Stomach (tissue), 4 donors: ENCODE data around the gene MARS2.

Source experiments
- EP300 ChIP-seq: sonication (generic); formaldehyde crosslinking; IDR thresholded peaks from one replicate; pipeline ENCODE4 v1.6.1; 2017; ENCODE audit warnings: antibody characterized with exemption
- POLR2A ChIP-seq, 4 donors: fragments of 450-650 bp; IDR thresholded peaks; one replicate each; pipeline ENCODE4 v1.6.1; 2016; ENCODE audit warnings: antibody characterized with exemption in 4 of 4, control low read depth in 2 of 4, mild to moderate bottlenecking in 1 of 4, moderate library complexity in 1 of 4
- POLR2AphosphoS5 ChIP-seq, 3 donors: sonication (generic); formaldehyde crosslinking; IDR thresholded peaks; one replicate each; pipeline ENCODE4 v1.6.1; 2016; ENCODE audit warnings: antibody characterized with exemption in 3 of 3
- TF ChIP-seq, protein P1 (sequence below), 7 experiments: fragments of 450-650 bp in 4 of 7; fragments of 200-600 bp in 3 of 7; sonication (generic) in 3 of 7; IDR thresholded peaks; one replicate each; pipeline ENCODE4 v1.5.1; 2016 to 2019; ENCODE audit warnings: antibody characterized with exemption in 7 of 7, control low read depth in 2 of 7, mild to moderate bottlenecking in 1 of 7

- TF ChIP-seq POLR2A (IDR thresholded peaks at IDR 0.05) (no peak), POLR2AphosphoS5 (IDR thresholded peaks at IDR 0.05) (no peak), EP300 (no peak)
- TF ChIP-seq, protein P1, sequence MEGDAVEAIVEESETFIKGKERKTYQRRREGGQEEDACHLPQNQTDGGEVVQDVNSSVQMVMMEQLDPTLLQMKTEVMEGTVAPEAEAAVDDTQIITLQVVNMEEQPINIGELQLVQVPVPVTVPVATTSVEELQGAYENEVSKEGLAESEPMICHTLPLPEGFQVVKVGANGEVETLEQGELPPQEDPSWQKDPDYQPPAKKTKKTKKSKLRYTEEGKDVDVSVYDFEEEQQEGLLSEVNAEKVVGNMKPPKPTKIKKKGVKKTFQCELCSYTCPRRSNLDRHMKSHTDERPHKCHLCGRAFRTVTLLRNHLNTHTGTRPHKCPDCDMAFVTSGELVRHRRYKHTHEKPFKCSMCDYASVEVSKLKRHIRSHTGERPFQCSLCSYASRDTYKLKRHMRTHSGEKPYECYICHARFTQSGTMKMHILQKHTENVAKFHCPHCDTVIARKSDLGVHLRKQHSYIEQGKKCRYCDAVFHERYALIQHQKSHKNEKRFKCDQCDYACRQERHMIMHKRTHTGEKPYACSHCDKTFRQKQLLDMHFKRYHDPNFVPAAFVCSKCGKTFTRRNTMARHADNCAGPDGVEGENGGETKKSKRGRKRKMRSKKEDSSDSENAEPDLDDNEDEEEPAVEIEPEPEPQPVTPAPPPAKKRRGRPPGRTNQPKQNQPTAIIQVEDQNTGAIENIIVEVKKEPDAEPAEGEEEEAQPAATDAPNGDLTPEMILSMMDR (IDR thresholded peaks at IDR 0.05) = no peak
Observed at GRCh38 chr2:197669077-197669476, 36.1 kb upstream of the MARS2 start.
